WTC11 (cell line): ENCODE measurements around the gene CTNNA1. TPM values are rescaled to one million over a fixed set of nuclear protein-coding genes. Genes with fewer than 3 reads are reported as not detected.

Source experiments
- ATAC-seq: fragments of 200-7000 bp; cut with Tn5 transposase; 2 replicates; pipeline ENCODE4 v1.10.0; 2021; ENCODE audit warnings: mild to moderate bottlenecking, moderate library complexity
- CTCF ChIA-PET: fragments of 300-600 bp; sonication (Branson Sonifier 250); formaldehyde crosslinking; loops from one replicate; lab custom pipeline; 2021; ENCODE audit warnings: antibody characterized with exemption; lab: Charles Lee
- POLR2A ChIA-PET: fragments of 350-600 bp; sonication (Branson Sonifier 250); formaldehyde crosslinking; loops from one replicate; lab custom pipeline; 2021; ENCODE audit warnings: antibody characterized with exemption; lab: Charles Lee
- DNase-seq: peaks from one replicate; pipeline ENCODE4 v3.0.0; 2021; ENCODE audit warnings: low spot score
- H3K27ac Mint-ChIP-seq: 2 replicates; pipeline ENCODE4 v1.8.0; 2021; ENCODE audit warnings: mixed read lengths
- H3K27me3 Mint-ChIP-seq: 2 replicates; pipeline ENCODE4 v1.8.0; 2021; ENCODE audit warnings: low read depth, mild to moderate bottlenecking, moderate library complexity, mixed read lengths
- H3K36me3 Mint-ChIP-seq: 2 replicates; pipeline ENCODE4 v1.8.0; 2021; ENCODE audit warnings: mixed read lengths
- H3K4me1 Mint-ChIP-seq: 2 replicates; pipeline ENCODE4 v1.8.0; 2022; ENCODE audit warnings: mixed read lengths
- H3K4me3 Mint-ChIP-seq: 2 replicates; pipeline ENCODE4 v1.8.0; 2021; ENCODE audit warnings: mild to moderate bottlenecking, moderate library complexity, mixed read lengths
- H3K9me3 Mint-ChIP-seq: 2 replicates; pipeline ENCODE4 v1.8.0; 2021; ENCODE audit warnings: mixed read lengths
- AR ChIP-seq: fragments of 250-450 bp; sonication (Bioruptor Pico); IDR thresholded peaks from 2 replicates; pipeline ENCODE4 v1.9.0; 2021; ENCODE audit warnings: mild to moderate bottlenecking
- CREB1 ChIP-seq: sonication (generic); formaldehyde crosslinking; IDR thresholded peaks from 2 replicates; pipeline ENCODE4 v1.8.0; 2023; ENCODE audit warnings: mild to moderate bottlenecking, missing genetic modification reagents
- FOXP1 ChIP-seq: sonication (generic); formaldehyde crosslinking; IDR thresholded peaks from 2 replicates; pipeline ENCODE4 v1.8.0; 2022; ENCODE audit warnings: missing genetic modification reagents, mild to moderate bottlenecking, moderate library complexity, borderline replicate concordance
- JUN ChIP-seq: sonication (generic); formaldehyde crosslinking; IDR thresholded peaks from 2 replicates; pipeline ENCODE4 v1.8.0; 2023; ENCODE audit warnings: mild to moderate bottlenecking, missing genetic modification reagents
- ZNF396 ChIP-seq: fragments of 250-450 bp; sonication (Bioruptor Pico); IDR thresholded peaks from 2 replicates; pipeline ENCODE4 v1.8.0; 2021; ENCODE audit warnings: mild to moderate bottlenecking, moderate library complexity, borderline replicate concordance
- ZNF416 ChIP-seq: fragments of 250-450 bp; sonication (Bioruptor Pico); IDR thresholded peaks from 2 replicates; pipeline ENCODE4 v1.9.0; 2021; ENCODE audit warnings: mild to moderate bottlenecking, inconsistent platforms
- ZNF532 ChIP-seq: fragments of 250-450 bp; sonication (Bioruptor Pico); IDR thresholded peaks from 2 replicates; pipeline ENCODE4 v1.9.0; 2021; ENCODE audit warnings: mild to moderate bottlenecking, borderline replicate concordance
- total RNA-seq: library from RNA; stranded (reverse); gene quantifications from 3 replicates; pipeline ENCODE4 v1.2.3, GENCODE V29; 2021
- TF ChIP-seq, protein P1 (sequence below): fragments of 250-450 bp; sonication (Bioruptor Pico); IDR thresholded peaks from 2 replicates; pipeline ENCODE4 v1.8.0; 2021; ENCODE audit warnings: mild to moderate bottlenecking
- TF ChIP-seq, protein P2 (sequence below): sonication (generic); formaldehyde crosslinking; IDR thresholded peaks from 2 replicates; pipeline ENCODE4 v1.8.0; 2023; ENCODE audit warnings: missing genetic modification reagents, mild to moderate bottlenecking, borderline replicate concordance
- TF ChIP-seq, protein P3 (sequence below): sonication (generic); formaldehyde crosslinking; IDR thresholded peaks from 2 replicates; pipeline ENCODE4 v1.8.1; 2023; ENCODE audit warnings: mild to moderate bottlenecking, missing genetic modification reagents, borderline replicate concordance
- TF ChIP-seq, protein P4 (sequence below): sonication (generic); formaldehyde crosslinking; conservative IDR thresholded peaks from 2 replicates; pipeline ENCODE4 v1.8.1; 2022; ENCODE audit warnings: mild to moderate bottlenecking, missing genetic modification reagents
- TF ChIP-seq, protein P5 (sequence below): sonication (generic); formaldehyde crosslinking; IDR thresholded peaks from 2 replicates; pipeline ENCODE4 v1.8.1; 2023; ENCODE audit warnings: mild to moderate bottlenecking, missing genetic modification reagents

The CTNNA1 gene
- total RNA-seq, 1 experiment from 2014 or later = 309 TPM

DNA sequence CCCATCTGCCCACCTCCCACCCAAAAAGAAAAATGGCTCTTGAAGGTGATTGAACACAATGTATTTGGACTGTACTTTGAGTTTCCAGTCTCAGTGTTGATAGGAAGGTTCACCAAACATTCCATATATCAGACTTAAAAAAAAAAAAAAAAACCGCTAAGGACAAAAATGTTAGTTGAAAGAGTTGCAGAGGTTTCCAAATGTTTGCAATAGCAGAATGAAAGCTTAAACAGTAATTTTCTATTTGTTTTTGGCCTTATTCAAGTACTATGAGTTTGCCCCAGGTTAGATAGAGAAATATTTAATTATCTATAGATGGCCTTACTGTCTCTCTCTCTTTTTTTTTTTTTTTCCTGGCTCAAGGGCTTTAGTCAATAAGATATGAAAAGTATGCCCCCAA is 115.8 kb downstream of the CTNNA1 start:
- Mint-ChIP-seq H3K36me3 (peaks cover 9% of the 10 kb centered on the region), H3K4me3 (no peak overlapping the region), H3K27me3 (no peaks in the 10 kb centered on the region), H3K27ac (no peak overlapping the region), H3K4me1 (peaks cover 75% of the 10 kb centered on the region), H3K9me3 (peaks cover 6% of the 10 kb centered on the region)
- DNase-seq = no peak
- TF ChIP-seq JUN = no peak
- TF ChIP-seq, protein P1, sequence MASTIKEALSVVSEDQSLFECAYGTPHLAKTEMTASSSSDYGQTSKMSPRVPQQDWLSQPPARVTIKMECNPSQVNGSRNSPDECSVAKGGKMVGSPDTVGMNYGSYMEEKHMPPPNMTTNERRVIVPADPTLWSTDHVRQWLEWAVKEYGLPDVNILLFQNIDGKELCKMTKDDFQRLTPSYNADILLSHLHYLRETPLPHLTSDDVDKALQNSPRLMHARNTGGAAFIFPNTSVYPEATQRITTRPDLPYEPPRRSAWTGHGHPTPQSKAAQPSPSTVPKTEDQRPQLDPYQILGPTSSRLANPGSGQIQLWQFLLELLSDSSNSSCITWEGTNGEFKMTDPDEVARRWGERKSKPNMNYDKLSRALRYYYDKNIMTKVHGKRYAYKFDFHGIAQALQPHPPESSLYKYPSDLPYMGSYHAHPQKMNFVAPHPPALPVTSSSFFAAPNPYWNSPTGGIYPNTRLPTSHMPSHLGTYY (CRISPR knock-in tag) = no peak
- TF ChIP-seq, protein P2, sequence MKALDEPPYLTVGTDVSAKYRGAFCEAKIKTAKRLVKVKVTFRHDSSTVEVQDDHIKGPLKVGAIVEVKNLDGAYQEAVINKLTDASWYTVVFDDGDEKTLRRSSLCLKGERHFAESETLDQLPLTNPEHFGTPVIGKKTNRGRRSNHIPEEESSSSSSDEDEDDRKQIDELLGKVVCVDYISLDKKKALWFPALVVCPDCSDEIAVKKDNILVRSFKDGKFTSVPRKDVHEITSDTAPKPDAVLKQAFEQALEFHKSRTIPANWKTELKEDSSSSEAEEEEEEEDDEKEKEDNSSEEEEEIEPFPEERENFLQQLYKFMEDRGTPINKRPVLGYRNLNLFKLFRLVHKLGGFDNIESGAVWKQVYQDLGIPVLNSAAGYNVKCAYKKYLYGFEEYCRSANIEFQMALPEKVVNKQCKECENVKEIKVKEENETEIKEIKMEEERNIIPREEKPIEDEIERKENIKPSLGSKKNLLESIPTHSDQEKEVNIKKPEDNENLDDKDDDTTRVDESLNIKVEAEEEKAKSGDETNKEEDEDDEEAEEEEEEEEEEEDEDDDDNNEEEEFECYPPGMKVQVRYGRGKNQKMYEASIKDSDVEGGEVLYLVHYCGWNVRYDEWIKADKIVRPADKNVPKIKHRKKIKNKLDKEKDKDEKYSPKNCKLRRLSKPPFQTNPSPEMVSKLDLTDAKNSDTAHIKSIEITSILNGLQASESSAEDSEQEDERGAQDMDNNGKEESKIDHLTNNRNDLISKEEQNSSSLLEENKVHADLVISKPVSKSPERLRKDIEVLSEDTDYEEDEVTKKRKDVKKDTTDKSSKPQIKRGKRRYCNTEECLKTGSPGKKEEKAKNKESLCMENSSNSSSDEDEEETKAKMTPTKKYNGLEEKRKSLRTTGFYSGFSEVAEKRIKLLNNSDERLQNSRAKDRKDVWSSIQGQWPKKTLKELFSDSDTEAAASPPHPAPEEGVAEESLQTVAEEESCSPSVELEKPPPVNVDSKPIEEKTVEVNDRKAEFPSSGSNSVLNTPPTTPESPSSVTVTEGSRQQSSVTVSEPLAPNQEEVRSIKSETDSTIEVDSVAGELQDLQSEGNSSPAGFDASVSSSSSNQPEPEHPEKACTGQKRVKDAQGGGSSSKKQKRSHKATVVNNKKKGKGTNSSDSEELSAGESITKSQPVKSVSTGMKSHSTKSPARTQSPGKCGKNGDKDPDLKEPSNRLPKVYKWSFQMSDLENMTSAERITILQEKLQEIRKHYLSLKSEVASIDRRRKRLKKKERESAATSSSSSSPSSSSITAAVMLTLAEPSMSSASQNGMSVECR = no peak
- TF ChIP-seq, protein P3, sequence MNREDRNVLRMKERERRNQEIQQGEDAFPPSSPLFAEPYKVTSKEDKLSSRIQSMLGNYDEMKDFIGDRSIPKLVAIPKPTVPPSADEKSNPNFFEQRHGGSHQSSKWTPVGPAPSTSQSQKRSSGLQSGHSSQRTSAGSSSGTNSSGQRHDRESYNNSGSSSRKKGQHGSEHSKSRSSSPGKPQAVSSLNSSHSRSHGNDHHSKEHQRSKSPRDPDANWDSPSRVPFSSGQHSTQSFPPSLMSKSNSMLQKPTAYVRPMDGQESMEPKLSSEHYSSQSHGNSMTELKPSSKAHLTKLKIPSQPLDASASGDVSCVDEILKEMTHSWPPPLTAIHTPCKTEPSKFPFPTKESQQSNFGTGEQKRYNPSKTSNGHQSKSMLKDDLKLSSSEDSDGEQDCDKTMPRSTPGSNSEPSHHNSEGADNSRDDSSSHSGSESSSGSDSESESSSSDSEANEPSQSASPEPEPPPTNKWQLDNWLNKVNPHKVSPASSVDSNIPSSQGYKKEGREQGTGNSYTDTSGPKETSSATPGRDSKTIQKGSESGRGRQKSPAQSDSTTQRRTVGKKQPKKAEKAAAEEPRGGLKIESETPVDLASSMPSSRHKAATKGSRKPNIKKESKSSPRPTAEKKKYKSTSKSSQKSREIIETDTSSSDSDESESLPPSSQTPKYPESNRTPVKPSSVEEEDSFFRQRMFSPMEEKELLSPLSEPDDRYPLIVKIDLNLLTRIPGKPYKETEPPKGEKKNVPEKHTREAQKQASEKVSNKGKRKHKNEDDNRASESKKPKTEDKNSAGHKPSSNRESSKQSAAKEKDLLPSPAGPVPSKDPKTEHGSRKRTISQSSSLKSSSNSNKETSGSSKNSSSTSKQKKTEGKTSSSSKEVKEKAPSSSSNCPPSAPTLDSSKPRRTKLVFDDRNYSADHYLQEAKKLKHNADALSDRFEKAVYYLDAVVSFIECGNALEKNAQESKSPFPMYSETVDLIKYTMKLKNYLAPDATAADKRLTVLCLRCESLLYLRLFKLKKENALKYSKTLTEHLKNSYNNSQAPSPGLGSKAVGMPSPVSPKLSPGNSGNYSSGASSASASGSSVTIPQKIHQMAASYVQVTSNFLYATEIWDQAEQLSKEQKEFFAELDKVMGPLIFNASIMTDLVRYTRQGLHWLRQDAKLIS (CRISPR knock-in tag) = no peak
- no peak for TF ChIP-seq ZNF396 (CRISPR knock-in tag)
- TF ChIP-seq, protein P4, sequence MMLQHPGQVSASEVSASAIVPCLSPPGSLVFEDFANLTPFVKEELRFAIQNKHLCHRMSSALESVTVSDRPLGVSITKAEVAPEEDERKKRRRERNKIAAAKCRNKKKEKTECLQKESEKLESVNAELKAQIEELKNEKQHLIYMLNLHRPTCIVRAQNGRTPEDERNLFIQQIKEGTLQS (CRISPR knock-in tag) = no peak
- no peak for ATAC-seq
- ChIA-PET CTCF (interaction anchor here (1.3 kb wide), 1 partner anchor 63 kb away, joined by 3 read pairs; no protein-coding TSS in a partner anchor), POLR2A (no interaction called here)

DNA sequence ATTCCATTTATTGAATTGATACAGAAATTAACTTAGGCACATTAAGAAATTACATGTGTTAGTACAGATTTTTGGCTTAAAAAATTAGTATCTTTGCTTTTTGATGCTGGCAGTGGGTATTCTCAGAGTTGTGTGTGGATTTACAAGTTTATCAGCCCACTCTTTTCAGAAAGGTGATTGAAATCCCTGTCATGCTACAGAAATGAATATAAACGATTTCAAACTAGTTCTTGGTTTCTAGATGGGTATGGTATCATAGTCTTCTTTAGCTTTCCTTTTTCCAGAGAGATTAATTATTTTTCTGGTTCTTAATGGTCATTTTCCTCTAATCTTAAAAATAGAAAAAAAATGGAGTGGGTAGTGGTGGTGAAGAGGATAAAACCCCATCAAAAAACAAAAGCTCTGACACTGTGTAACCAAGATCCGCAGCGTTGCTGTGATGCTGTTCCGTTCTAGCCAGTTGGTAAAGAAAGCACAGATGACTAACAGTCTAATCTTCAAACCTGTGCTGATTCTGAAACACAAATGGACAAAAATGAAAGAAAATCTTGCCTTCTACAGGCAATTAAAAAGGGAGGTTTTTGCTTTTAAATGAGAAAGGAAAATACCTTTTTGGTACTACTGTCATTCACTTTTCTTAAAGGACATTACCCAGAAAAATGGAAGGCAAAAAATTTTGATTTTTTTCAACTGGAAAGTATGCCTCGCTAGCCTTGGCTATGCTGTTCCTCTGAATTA is 116.7 kb downstream of the CTNNA1 start:
- peaks cover 84% of the 10 kb centered on the region for H3K4me1 Mint-ChIP-seq
- H3K36me3 Mint-ChIP-seq = 0 out of 2 replicates have a peak, but pooled peaks cover 3% of the 10 kb centered on the region
- DNase-seq (no peak), ATAC-seq (no peak)
- no peak overlapping the region for H3K4me3 Mint-ChIP-seq
- peak overlapping the region; percentile 82 for H3K27ac Mint-ChIP-seq
- no peaks in the 10 kb centered on the region for H3K9me3 Mint-ChIP-seq
- ChIA-PET CTCF (no interaction called here), POLR2A (no interaction called here)
- H3K27me3 Mint-ChIP-seq = no peaks in the 10 kb centered on the region
- no peak for TF ChIP-seq FOXP1
- TF ChIP-seq, protein P4 (CRISPR knock-in tag) = no peak
- no peak for TF ChIP-seq AR (CRISPR knock-in tag)
- no peak for TF ChIP-seq ZNF532 (CRISPR knock-in tag)
- no peak for TF ChIP-seq ZNF416 (CRISPR knock-in tag)
- TF ChIP-seq, protein P5, sequence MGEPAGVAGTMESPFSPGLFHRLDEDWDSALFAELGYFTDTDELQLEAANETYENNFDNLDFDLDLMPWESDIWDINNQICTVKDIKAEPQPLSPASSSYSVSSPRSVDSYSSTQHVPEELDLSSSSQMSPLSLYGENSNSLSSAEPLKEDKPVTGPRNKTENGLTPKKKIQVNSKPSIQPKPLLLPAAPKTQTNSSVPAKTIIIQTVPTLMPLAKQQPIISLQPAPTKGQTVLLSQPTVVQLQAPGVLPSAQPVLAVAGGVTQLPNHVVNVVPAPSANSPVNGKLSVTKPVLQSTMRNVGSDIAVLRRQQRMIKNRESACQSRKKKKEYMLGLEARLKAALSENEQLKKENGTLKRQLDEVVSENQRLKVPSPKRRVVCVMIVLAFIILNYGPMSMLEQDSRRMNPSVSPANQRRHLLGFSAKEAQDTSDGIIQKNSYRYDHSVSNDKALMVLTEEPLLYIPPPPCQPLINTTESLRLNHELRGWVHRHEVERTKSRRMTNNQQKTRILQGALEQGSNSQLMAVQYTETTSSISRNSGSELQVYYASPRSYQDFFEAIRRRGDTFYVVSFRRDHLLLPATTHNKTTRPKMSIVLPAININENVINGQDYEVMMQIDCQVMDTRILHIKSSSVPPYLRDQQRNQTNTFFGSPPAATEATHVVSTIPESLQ (CRISPR knock-in tag) = no peak
- no peak for TF ChIP-seq CREB1 (CRISPR knock-in tag)
